PFSK-1 (cell line): ENCODE data around the gene SUMO4.

ENCODE experiments used
- POLR2AphosphoS5 ChIP-seq: IDR thresholded peaks from 2 replicates; pipeline ENCODE4 v1.6.1; 2012; ENCODE audit warnings: low read depth, mild to moderate bottlenecking, control low read depth, low read length, moderate library complexity
- REST ChIP-seq, 2 experiments: IDR thresholded peaks; 2 replicates each; pipeline versions ENCODE4 v1.6.1 to v1.8.0; 2011 to 2012; ENCODE audit warnings: low read depth in 2 of 2, low read length in 2 of 2, control low read depth in 1 of 2, inconsistent platforms in 1 of 2, mild to moderate bottlenecking in 1 of 2, moderate library complexity in 1 of 2; ENCODE audit not compliant: insufficient read depth in 1 of 2
- SIN3A ChIP-seq: IDR thresholded peaks from 2 replicates; pipeline ENCODE4 v1.6.1; 2012; ENCODE audit warnings: mild to moderate bottlenecking, low read length, moderate library complexity, borderline replicate concordance; ENCODE audit not compliant: insufficient read depth

- no peak for TF ChIP-seq POLR2AphosphoS5
- no peak for TF ChIP-seq SIN3A
- TF ChIP-seq REST (IDR thresholded peaks at IDR 0.05; ENCODE audit: insufficient read depth in 1 of 2, low read depth in 2 of 2, low read length in 2 of 2), result no peak
Measured at GRCh38 chr6:149437212-149437611, 37.1 kb downstream of the SUMO4 start.
